K562 (cell line): ENCODE results near the gene DAP. TPM values are rescaled to one million over a fixed set of nuclear protein-coding genes. Genes with fewer than 3 reads are reported as not detected.

Experiments used
- ATAC-seq: fragments of 200-7000 bp; cut with Tn5 transposase; 3 replicates; pipeline ENCODE4 v1.9.1; 2020; ENCODE audit warnings: moderate library complexity
- BruUV-seq: library from RNA; stranded (reverse); fragments of 400-500 nt; replicated peaks from 2 replicates; lab custom pipeline; 2021; lab: Mats Ljungman, UMichigan
- CTCF ChIA-PET: fragments of 300-600 bp; formaldehyde crosslinking; extraction: SDS; loops from one replicate; lab custom pipeline; 2021; ENCODE audit warnings: low intra/inter-chr PET ratio; lab: Yijun Ruan, JAX
- POLR2A ChIA-PET: fragments of 300-600, 350-650 bp; sonication (Branson Sonifier 250); formaldehyde crosslinking; extraction: SDS; loops from one replicate; lab custom pipeline; 2021; ENCODE audit warnings: antibody characterized with exemption, inconsistent platforms; lab: Yijun Ruan, JAX
- DNase-seq, 4 experiments: peaks; one replicate each; pipeline versions ENCODE4 v3.0.0 to v3.0.0-alpha.2; 2011 to 2018; ENCODE audit warnings: low spot score in 3 of 4, mixed read lengths in 3 of 4; ENCODE audit errors: extremely low read depth in 1 of 4
- FAIRE-seq: peaks from 2 replicates; lab custom pipeline; 2011; peaks lifted over from hg19 to GRCh38; lab: Jason Lieb, UNC
- H2AFZ ChIP-seq: 2 replicates; pipeline ENCODE4 v1.6.0; 2011; ENCODE audit warnings: low read depth, low read length, control low read depth, inconsistent platforms
- H3K27ac ChIP-seq: fragments of 200-600 bp; 3 replicates; pipeline ENCODE4 v1.8.0; 2011; ENCODE audit warnings: low read depth, mild to moderate bottlenecking, control low read depth, inconsistent platforms, low read length, moderate library complexity, mixed read lengths; ENCODE audit errors: extremely low read depth
- H3K27me3 ChIP-seq, 2 experiments: fragments of 300-600 bp in 1 of 2; 2 replicates in 1 of 2; 3 replicates in 1 of 2; pipeline versions ENCODE4 v1.6.0 to v1.8.0; 2011; ENCODE audit warnings: inconsistent platforms in 2 of 2, low read length in 2 of 2, mild to moderate bottlenecking in 1 of 2, mixed read lengths in 1 of 2, moderate library complexity in 1 of 2; ENCODE audit not compliant: control insufficient read depth in 2 of 2, insufficient read depth in 2 of 2
- H3K36me3 ChIP-seq: fragments of 300-600 bp; 3 replicates; pipeline ENCODE4 v1.8.0; 2011; ENCODE audit warnings: mild to moderate bottlenecking, low read length, inconsistent platforms; ENCODE audit not compliant: control insufficient read depth, insufficient read depth
- H3K4me1 ChIP-seq, 2 experiments: fragments of 200-600 bp in 1 of 2; replicated peaks in 1 of 2; 2 replicates in 1 of 2; 3 replicates in 1 of 2; pipeline versions ENCODE4 v1.5.1 to v1.8.0; 2011; ENCODE audit warnings: inconsistent platforms in 2 of 2, low read length in 2 of 2, mild to moderate bottlenecking in 1 of 2, mixed read lengths in 1 of 2, moderate library complexity in 1 of 2; ENCODE audit not compliant: control insufficient read depth in 2 of 2, insufficient read depth in 2 of 2
- H3K4me2 ChIP-seq: 2 replicates; pipeline ENCODE4 v1.6.1; 2011; ENCODE audit warnings: low read length, control low read depth, inconsistent platforms, mixed read lengths; ENCODE audit not compliant: insufficient read depth
- H3K4me3 ChIP-seq: fragments of 200-600 bp; sonication (generic), shearing (Covaris generic); 2 replicates; pipeline ENCODE4 v1.5.1; 2016; ENCODE audit warnings: control low read depth, inconsistent platforms
- H3K79me2 ChIP-seq: fragments of 200-600 bp; 3 replicates; pipeline ENCODE4 v1.8.0; 2011; ENCODE audit warnings: low read length, inconsistent platforms; ENCODE audit not compliant: control insufficient read depth, insufficient read depth
- H3K9ac ChIP-seq, 2 experiments: 2 replicates each; pipeline versions ENCODE4 v1.6.0 to v1.6.1; 2011; ENCODE audit warnings: low read depth in 2 of 2, low read length in 2 of 2, control low read depth in 1 of 2, inconsistent platforms in 1 of 2, mild to moderate bottlenecking in 1 of 2, mixed read lengths in 1 of 2; ENCODE audit not compliant: insufficient read depth in 1 of 2
- H3K9me1 ChIP-seq: one replicate; pipeline ENCODE4 v1.6.0; 2011; ENCODE audit warnings: inconsistent platforms, mild to moderate bottlenecking, low read length, moderate library complexity; ENCODE audit not compliant: control insufficient read depth, insufficient read depth
- H3K9me3 ChIP-seq: replicated peaks from 2 replicates; pipeline ENCODE4 v1.5.1; 2011; ENCODE audit warnings: low read depth, low read length, inconsistent platforms; ENCODE audit not compliant: control insufficient read depth, insufficient read depth
- H4K20me1 ChIP-seq: replicated peaks from 2 replicates; pipeline ENCODE4 v1.6.1; 2011; ENCODE audit warnings: low read length, inconsistent platforms, mixed read lengths; ENCODE audit not compliant: control insufficient read depth, insufficient read depth
- BCOR ChIP-seq: fragments of 450-650 bp; IDR thresholded peaks from 2 replicates; pipeline ENCODE4 v1.6.1; 2016
- KDM1A ChIP-seq, 2 experiments: fragments of 450-650 bp; IDR thresholded peaks; 2 replicates each; pipeline ENCODE4 v1.6.1; 2016; ENCODE audit warnings: mild to moderate bottlenecking in 2 of 2
- PKNOX1 ChIP-seq: fragments of 450-650 bp; IDR thresholded peaks from 2 replicates; pipeline ENCODE4 v1.6.1; 2016
- RBBP5 ChIP-seq: fragments of 200-600 bp; sonication (generic); IDR thresholded peaks from 2 replicates; pipeline ENCODE4 v1.6.1; 2012; ENCODE audit warnings: borderline replicate concordance, mild to moderate bottlenecking, low read length, control low read depth, inconsistent platforms; ENCODE audit not compliant: insufficient read depth, poor library complexity, severe bottlenecking
- RBM25 ChIP-seq: fragments of 200-400 bp; formaldehyde crosslinking; IDR thresholded peaks from 2 replicates; pipeline ENCODE4 v1.6.1; 2018; ENCODE audit warnings: low read length, low read depth, moderate library complexity; ENCODE audit not compliant: severe bottlenecking
- ZBTB12 ChIP-seq: fragments of 250-450 bp; sonication (Bioruptor Pico); IDR thresholded peaks from 2 replicates; pipeline ENCODE4 v1.4.0; 2020
- ZNF146 ChIP-seq: IDR thresholded peaks from one replicate; pipeline ENCODE4 v1.6.1; 2018; ENCODE audit warnings: missing compliant biosample characterization; ENCODE audit not compliant: unreplicated experiment
- WGBS: fragments of 100-300 bp; shearing (Covaris generic); methylation state at CpG from one replicate; pipeline ENCODE4 v1.1.6; 2016; ENCODE audit warnings: low coverage, mixed read lengths; ENCODE audit not compliant: insufficient coverage; ENCODE audit errors: missing lambda C conversion rate; 5-methylcytosine and 5-hydroxymethylcytosine counted together
- in situ Hi-C: fragments of 300-500 bp; cut with MboI; formaldehyde crosslinking; loops from 4 replicates; pipeline ENCODE4 v1.15.0; 2018; ENCODE audit warnings: inconsistent platforms, mixed read lengths
- intact Hi-C: fragments of 100-400 bp; cut with micrococcal nuclease; formaldehyde crosslinking; loops from 2 replicates; pipeline ENCODE4 v1.14.2; 2022
- polyA plus RNA-seq, 8 experiments: library from polyadenylated mRNA; depleted of rRNA in 4 of 8; stranded (reverse) in 5 of 8; unstranded in 3 of 8; fragments of >200 nt; fragmentation: Nextera tagmentation in 2 of 8; fragmentation: Illumina TruSeq in 1 of 8; extraction: Ambion mirVana in 2 of 8; extraction: Trizol in 1 of 8; gene quantifications; 2 replicates each; pipeline versions ENCODE4 v1.2.1 to v1.2.3, GENCODE V29; 2011 to 2014; ENCODE audit warnings: inconsistent platforms in 1 of 8, missing spikeins in 1 of 8
- total RNA-seq, 7 experiments: library from RNA; depleted of rRNA in 6 of 7; stranded (reverse); fragments of >200 nt in 6 of 7; fragmentation: Illumina TruSeq in 2 of 7; extraction: Trizol in 2 of 7; gene quantifications; 2 replicates each; pipeline versions ENCODE4 v1.2.1 to v1.2.3, GENCODE V29; 2011 to 2021; ENCODE audit warnings: low replicate concordance in 1 of 7

The DAP gene
- total and polyA plus RNA-seq, 9 of the 15 experiments (the other 6 are each of a cell fraction or from before 2014, with no cell fraction given), result 14.1 to 151 (median 34.5) TPM

- in situ Hi-C loops, result no loop called here
- no peaks in the 10 kb centered on the region for H3K79me2 ChIP-seq
- no peaks in the 10 kb centered on the region for H3K4me1 ChIP-seq
- no TSS peak for BruUV-seq
- intact Hi-C loops, result no loop called here
- no peaks in the 10 kb centered on the region for H3K9me1 ChIP-seq
- H3K27me3 ChIP-seq, result peaks cover 59 to 72% of the 10 kb centered on the region in 2 experiments
- TF ChIP-seq KDM1A (IDR thresholded peaks at IDR 0.05) (0 out of 4 replicates have a peak, but pooled peaks of 1 of the 2 experiments have one; percentile 28), ZBTB12 (CRISPR knock-in tag) (no peak), BCOR (0 out of 2 replicates have a peak, but pooled peaks have one; percentile 24), RBM25 (peak; percentile 83), ZNF146 (CRISPR knock-in tag) (peak; percentile 97), RBBP5 (no peak), PKNOX1 (no peak)
- FAIRE-seq (peak; percentile 35), ATAC-seq (no peak), DNase-seq (no peak)
- no peak overlapping the region for H2AFZ ChIP-seq
- H3K9me3 ChIP-seq, result no peaks in the 10 kb centered on the region
- no peak overlapping the region for H3K27ac ChIP-seq
- no peaks in the 10 kb centered on the region for H3K36me3 ChIP-seq
- no peak overlapping the region for H3K4me3 ChIP-seq
- WGBS, result 1% methylated on average over 4 of the region's 4 CpGs
- POLR2A ChIA-PET, result no interaction called here
- CTCF ChIA-PET, result no interaction called here
- no peak overlapping the region for H3K9ac ChIP-seq
- H3K4me2 ChIP-seq, result no peak overlapping the region
- peaks cover 14% of the 10 kb centered on the region for H4K20me1 ChIP-seq
Observed at GRCh38 chr5:10658265-10658664, 102.8 kb downstream of the DAP start.
